Fibroblast of lung (primary cell): ENCODE results near the gene MCEMP1. TPM values are rescaled to one million over a fixed set of nuclear protein-coding genes. Genes with fewer than 3 reads are reported as not detected.

Experiments
- DNase-seq, 2 donors: peaks; one replicate each; pipeline versions ENCODE4 v3.0.0 to v3.0.0-alpha.2; 2010; ENCODE audit warnings: low read depth in 2 of 2
- H2AFZ ChIP-seq: 2 replicates; pipeline ENCODE4 v1.5.1; 2012; ENCODE audit warnings: low read length, control low read depth, inconsistent platforms
- H3K27ac ChIP-seq: 2 replicates; pipeline ENCODE4 v1.5.1; 2011; ENCODE audit warnings: low read length, control low read depth; ENCODE audit not compliant: insufficient read depth
- H3K27me3 ChIP-seq: 2 replicates; pipeline ENCODE4 v1.5.1; 2011; ENCODE audit warnings: mild to moderate bottlenecking, low read length; ENCODE audit not compliant: control insufficient read depth, insufficient read depth
- H3K36me3 ChIP-seq: 2 replicates; pipeline ENCODE4 v1.5.1; 2011; ENCODE audit warnings: low read length; ENCODE audit not compliant: control insufficient read depth, insufficient read depth
- H3K4me1 ChIP-seq: 2 replicates; pipeline ENCODE4 v1.5.1; 2011; ENCODE audit warnings: low read length; ENCODE audit not compliant: control insufficient read depth, insufficient read depth; ENCODE audit errors: extremely low read depth
- H3K4me2 ChIP-seq: 2 replicates; pipeline ENCODE4 v1.5.1; 2011; ENCODE audit warnings: low read length, control low read depth; ENCODE audit not compliant: insufficient read depth; ENCODE audit errors: extremely low read depth
- H3K4me3 ChIP-seq, 4 experiments: fragments of 200-600 bp in 1 of 4; sonication (generic) in 1 of 4; replicated peaks in 1 of 4; 2 replicates each; pipeline ENCODE4 v1.5.1; 2011 to 2016; ENCODE audit warnings: low read length in 4 of 4, low read depth in 3 of 4, mild to moderate bottlenecking in 3 of 4, control low read depth in 2 of 4, inconsistent platforms in 1 of 4, mixed read lengths in 1 of 4; ENCODE audit not compliant: insufficient read depth in 1 of 4; ENCODE audit errors: control extremely low read depth in 1 of 4
- H3K79me2 ChIP-seq: 2 replicates; pipeline ENCODE4 v1.5.1; 2012; ENCODE audit warnings: mild to moderate bottlenecking, low read length, inconsistent platforms; ENCODE audit not compliant: control insufficient read depth, insufficient read depth
- H3K9ac ChIP-seq: 2 replicates; pipeline ENCODE4 v1.5.1; 2011; ENCODE audit warnings: mild to moderate bottlenecking, low read length, control low read depth; ENCODE audit not compliant: insufficient read depth
- H3K9me3 ChIP-seq: 2 replicates; pipeline ENCODE4 v1.5.1; 2012; ENCODE audit warnings: low read depth, low read length; ENCODE audit not compliant: control insufficient read depth, insufficient read depth
- H4K20me1 ChIP-seq: 2 replicates; pipeline ENCODE4 v1.5.1; 2011; ENCODE audit warnings: low read length; ENCODE audit not compliant: control insufficient read depth, insufficient read depth; ENCODE audit errors: extremely low read depth
- CTCF ChIP-seq, 2 donors: IDR thresholded peaks in 1 of 2; conservative IDR thresholded peaks in 1 of 2; 1 replicate in 1 of 2; 2 replicates in 1 of 2; pipeline ENCODE4 v1.5.1; 2011 to 2012; ENCODE audit warnings: low read length in 2 of 2, control low read depth in 1 of 2, inconsistent platforms in 1 of 2, low read depth in 1 of 2, mild to moderate bottlenecking in 1 of 2
- EZH2 ChIP-seq: IDR thresholded peaks from 2 replicates; pipeline ENCODE4 v1.5.1; 2012; ENCODE audit warnings: low read length, control low read depth, mild to moderate bottlenecking; ENCODE audit errors: missing control alignments
- polyA minus RNA-seq: library from RNA; depleted of rRNA, polyadenylated mRNA; stranded (reverse); fragments of >200 nt; gene quantifications from 2 replicates; pipeline ENCODE4 v1.2.3, GENCODE V29; 2011; ENCODE audit warnings: low replicate concordance
- polyA plus RNA-seq, 2 donors: library from polyadenylated mRNA; depleted of rRNA in 1 of 2; stranded (reverse) in 1 of 2; unstranded in 1 of 2; fragments of >200 nt; gene quantifications; 2 replicates each; pipeline ENCODE4 v1.2.1, GENCODE V29; 2011 to 2012; ENCODE audit warnings: missing spikeins in 1 of 2
- total RNA-seq: library from RNA; depleted of rRNA; stranded (reverse); fragments of >200 nt; gene quantifications from 2 replicates; pipeline ENCODE4 v1.2.1, GENCODE V29; 2014

Gene MCEMP1
- total RNA-seq (not detected in 2 replicates), polyA plus RNA-seq (not detected in 2 replicates), polyA minus RNA-seq (not detected in 2 replicates)
- not detected in 2 replicates for polyA plus RNA-seq (2012)

GRCh38 chr19:7676854-7677253, at the start of gene MCEMP1:
TSS of gene MCEMP1 (plus strand) at chr19:7677090. CDS start at chr19:7677121, 31 bp downstream.
- DNase-seq, result no peak
- Histone ChIP-seq H3K27ac (no peak within 1 kb of the TSS), H4K20me1 (no peaks in the 10 kb centered on the region), H3K4me3 (no peak within 1 kb of the TSS), H3K36me3 (no peaks in the 10 kb centered on the region), H3K27me3 (peaks cover 2% of the 10 kb centered on the region), H3K9me3 (no peaks in the 10 kb centered on the region), H3K4me2 (no peak within 1 kb of the TSS), H2AFZ (no peak within 1 kb of the TSS), H3K79me2 (peaks cover 7% of the 10 kb centered on the region), H3K9ac (no peak within 1 kb of the TSS), H3K4me1 (no peaks in the 10 kb centered on the region)
- no peak for TF ChIP-seq EZH2
- TF ChIP-seq CTCF (conservative IDR thresholded peaks at IDR 0.05 in 1 of 2, IDR thresholded peaks at IDR 0.05 in 1 of 2; ENCODE audit: low read depth in 1 of 2, low read length in 2 of 2), result no peak

- Histone ChIP-seq H3K36me3 (peaks cover 16% of the 10 kb centered on the region), H2AFZ (no peak overlapping the region), H3K27ac (no peak overlapping the region), H3K79me2 (peaks cover 45% of the 10 kb centered on the region), H3K4me2 (no peak overlapping the region), H4K20me1 (no peaks in the 10 kb centered on the region), H3K4me1 (peaks cover 9% of the 10 kb centered on the region), H3K9me3 (no peaks in the 10 kb centered on the region), H3K9ac (no peak overlapping the region), H3K4me3 (no peak overlapping the region), H3K27me3 (no peaks in the 10 kb centered on the region)
- TF ChIP-seq CTCF (conservative IDR thresholded peaks at IDR 0.05 in 1 of 2, IDR thresholded peaks at IDR 0.05 in 1 of 2; ENCODE audit: low read depth in 1 of 2, low read length in 2 of 2), result no peak
- no peak for DNase-seq
These were observed 49.7 kb upstream of the MCEMP1 start for GRCh38 chr19:7627166-7627565.

- Histone ChIP-seq H3K9ac (peak overlapping the region; percentile 97), H3K4me2 (peak overlapping the region; percentile 99), H4K20me1 (no peaks in the 10 kb centered on the region), H3K9me3 (no peaks in the 10 kb centered on the region), H3K27ac (peak overlapping the region; percentile 98), H3K36me3 (peaks cover 9% of the 10 kb centered on the region), H2AFZ (peak overlapping the region; percentile 60), H3K27me3 (no peaks in the 10 kb centered on the region), H3K4me3 (peak overlapping the region; percentile 92 to 100 (median 98)), H3K4me1 (peaks cover 9% of the 10 kb centered on the region), H3K79me2 (peaks cover 45% of the 10 kb centered on the region)
- no peak for DNase-seq
- no peak for TF ChIP-seq EZH2
- TF ChIP-seq CTCF (conservative IDR thresholded peaks at IDR 0.05 in 1 of 2, IDR thresholded peaks at IDR 0.05 in 1 of 2; ENCODE audit: low read depth in 1 of 2, low read length in 2 of 2), result no peak
These were observed 48.1 kb upstream of the MCEMP1 start for GRCh38 chr19:7628589-7629311.
